ENCODE results near the gene PISD. TPM values are rescaled to one million over a fixed set of nuclear protein-coding genes. Genes with fewer than 3 reads are reported as not detected.

PISD gene
- total and polyA plus RNA-seq, 8 donors = 10.3 to 99.8 (median 24.7) TPM

DNA sequence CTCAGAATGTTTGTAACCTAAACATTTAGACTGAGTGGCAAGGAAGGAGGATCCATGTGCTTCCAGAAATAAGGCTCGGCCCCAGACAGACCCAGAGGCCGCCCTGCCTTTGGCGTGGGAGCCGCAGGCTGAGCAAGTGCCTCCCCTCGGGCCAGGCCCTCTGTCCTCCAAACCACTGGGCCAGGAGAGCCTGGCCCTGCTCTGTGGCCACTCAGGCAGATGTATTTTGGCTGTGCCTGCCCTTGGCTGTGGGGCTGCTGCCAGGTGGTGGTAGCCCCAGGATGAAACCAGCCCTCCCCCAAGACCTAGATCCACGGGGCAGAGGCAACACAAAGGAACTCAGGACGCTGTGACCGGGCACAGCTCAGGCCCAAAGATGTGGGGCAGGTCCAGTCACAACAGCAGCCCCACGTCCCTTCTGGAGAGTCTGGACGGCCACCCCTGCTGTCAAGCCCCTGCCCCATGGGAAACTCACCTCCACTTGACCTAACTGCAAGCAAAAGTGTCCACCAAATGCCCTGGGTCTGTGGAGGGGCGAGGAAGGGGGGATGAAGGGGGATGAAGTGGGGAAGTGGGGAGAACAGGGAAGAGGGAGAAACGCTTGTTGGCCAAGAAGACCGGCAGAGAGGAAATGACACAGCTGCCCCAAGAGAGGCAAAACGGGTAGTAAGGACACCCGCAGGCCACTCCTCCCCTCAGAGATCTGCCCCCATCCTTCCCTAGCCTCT is 24.0 kb downstream of the PISD start:
- 60 to 77% (median 71%) methylated on average over 13 to 15 of the region's 15 CpGs for WGBS, 5 donors
- H3K4me1 ChIP-seq = peaks cover 35 to 80% (median 57%) of the 10 kb centered on the region in 4 donors
- H3K36me3 ChIP-seq = peaks cover 0 to 13% (median 12%) of the 10 kb centered on the region in 4 donors
- DNase-seq = peak in 1 of 2 donors; percentile 18
- TF ChIP-seq, protein P1, sequence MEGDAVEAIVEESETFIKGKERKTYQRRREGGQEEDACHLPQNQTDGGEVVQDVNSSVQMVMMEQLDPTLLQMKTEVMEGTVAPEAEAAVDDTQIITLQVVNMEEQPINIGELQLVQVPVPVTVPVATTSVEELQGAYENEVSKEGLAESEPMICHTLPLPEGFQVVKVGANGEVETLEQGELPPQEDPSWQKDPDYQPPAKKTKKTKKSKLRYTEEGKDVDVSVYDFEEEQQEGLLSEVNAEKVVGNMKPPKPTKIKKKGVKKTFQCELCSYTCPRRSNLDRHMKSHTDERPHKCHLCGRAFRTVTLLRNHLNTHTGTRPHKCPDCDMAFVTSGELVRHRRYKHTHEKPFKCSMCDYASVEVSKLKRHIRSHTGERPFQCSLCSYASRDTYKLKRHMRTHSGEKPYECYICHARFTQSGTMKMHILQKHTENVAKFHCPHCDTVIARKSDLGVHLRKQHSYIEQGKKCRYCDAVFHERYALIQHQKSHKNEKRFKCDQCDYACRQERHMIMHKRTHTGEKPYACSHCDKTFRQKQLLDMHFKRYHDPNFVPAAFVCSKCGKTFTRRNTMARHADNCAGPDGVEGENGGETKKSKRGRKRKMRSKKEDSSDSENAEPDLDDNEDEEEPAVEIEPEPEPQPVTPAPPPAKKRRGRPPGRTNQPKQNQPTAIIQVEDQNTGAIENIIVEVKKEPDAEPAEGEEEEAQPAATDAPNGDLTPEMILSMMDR (IDR thresholded peaks at IDR 0.05) = no peak
- H3K27me3 ChIP-seq = no peaks in the 10 kb centered on the region
- no peaks in the 10 kb centered on the region for H3K9me3 ChIP-seq
- peak overlapping the region; percentile 48 to 87 (median 76) for H3K27ac ChIP-seq
- H3K4me3 ChIP-seq = peak overlapping the region; percentile 2 to 37 (median 30)
- intact Hi-C loops (cut with DNase I; ENCODE audit: low total_unique reads) = no loop called here

DNA sequence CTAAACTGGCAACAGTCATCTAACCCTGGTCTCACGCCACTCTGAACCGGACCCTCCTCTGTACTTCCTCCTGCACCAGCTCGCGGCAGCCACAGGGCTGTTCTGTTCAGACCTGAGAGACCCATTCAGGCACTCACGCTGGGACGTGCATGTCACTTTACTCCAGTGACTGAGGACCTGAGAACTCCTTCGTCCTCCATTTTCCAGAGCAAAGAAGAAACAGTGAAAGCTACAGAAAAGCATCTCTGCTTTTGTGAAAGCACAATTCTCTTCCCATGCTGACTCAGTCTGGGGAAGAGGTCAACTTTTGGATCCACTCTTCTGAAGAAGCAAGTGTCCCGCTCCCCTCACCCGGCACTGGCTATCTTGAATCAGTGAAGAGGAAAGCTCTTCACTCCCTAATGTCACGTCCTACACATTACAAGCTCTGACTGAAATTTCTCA is 24.5 kb downstream of the PISD start:
- no peaks in the 10 kb centered on the region for H3K9me3 ChIP-seq
- H3K27me3 ChIP-seq = no peaks in the 10 kb centered on the region
- H3K4me1 ChIP-seq = peaks cover 35 to 80% (median 58%) of the 10 kb centered on the region in 4 donors
- peak overlapping the region in 4 of 5 donors; percentile 64 to 87 (median 80) for H3K27ac ChIP-seq
- H3K4me3 ChIP-seq = peak overlapping the region in 3 of 4 donors; percentile 25 to 37 (median 35)
- intact Hi-C loops (cut with DNase I; ENCODE audit: low total_unique reads) = no loop called here
- no peak for TF ChIP-seq POLR2AphosphoS5 (IDR thresholded peaks at IDR 0.05)
- TF ChIP-seq, protein P1 (IDR thresholded peaks at IDR 0.05) = no peak
- TF ChIP-seq POLR2A (IDR thresholded peaks at IDR 0.05) = no peak
- TF ChIP-seq EP300 (IDR thresholded peaks at IDR 0.05) = no peak
- DNase-seq = peak in 1 of 2 donors; percentile 20
- WGBS, 5 donors = 65 to 76% (median 75%) methylated on average over 10 of the region's 10 CpGs
- peaks cover 0 to 10% (median 8%) of the 10 kb centered on the region in 4 donors for H3K36me3 ChIP-seq

DNA sequence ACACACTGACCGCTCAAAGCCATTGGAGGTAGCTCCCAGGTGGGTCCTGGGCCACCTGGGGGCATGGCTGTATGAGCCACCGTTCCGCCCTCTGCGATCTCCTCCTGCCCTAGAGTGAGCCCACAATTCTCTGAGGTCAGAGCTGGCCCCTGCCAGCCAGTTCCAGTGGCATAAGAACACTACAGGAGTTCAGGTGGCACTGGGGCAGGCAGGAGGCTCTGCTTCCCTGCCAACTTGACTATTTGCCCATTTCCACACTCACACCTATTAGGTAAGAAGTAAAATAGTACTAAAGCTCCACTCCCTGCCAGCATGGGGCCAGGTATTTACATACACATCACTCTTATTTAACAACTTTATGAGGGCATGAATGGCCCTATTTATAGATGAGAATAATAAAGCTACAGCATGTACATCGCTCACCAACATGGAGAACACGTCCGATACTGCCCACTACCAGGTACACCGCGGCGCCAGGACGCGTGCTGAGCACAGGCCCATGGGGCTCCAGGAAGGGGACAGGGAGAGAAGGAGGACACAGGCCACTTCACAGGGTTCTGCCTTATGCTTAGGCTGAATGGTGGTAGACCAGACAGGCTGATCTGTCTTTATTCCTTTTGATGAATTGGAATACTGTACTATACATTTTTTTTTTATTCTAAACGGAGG is 26.2 kb downstream of the PISD start:
- Histone ChIP-seq H3K4me1 (peaks cover 41 to 86% (median 68%) of the 10 kb centered on the region in 4 donors), H3K4me3 (no peak overlapping the region), H3K27ac (peak overlapping the region; percentile 70 to 85 (median 75)), H3K9me3 (no peaks in the 10 kb centered on the region), H3K27me3 (no peaks in the 10 kb centered on the region), H3K36me3 (no peaks in the 10 kb centered on the region)
- peak; percentile 60 to 86 for DNase-seq
- 39 to 74% (median 69%) methylated on average over 13 of the region's 13 CpGs for WGBS, 5 donors
- no peak for TF ChIP-seq POLR2AphosphoS5 (IDR thresholded peaks at IDR 0.05)
- no peak for TF ChIP-seq EP300 (IDR thresholded peaks at IDR 0.05)
- TF ChIP-seq, protein P1 (IDR thresholded peaks at IDR 0.05) = no peak
- TF ChIP-seq POLR2A (IDR thresholded peaks at IDR 0.05) = no peak
- intact Hi-C loops (cut with DNase I; ENCODE audit: low total_unique reads) = no loop called here

DNA sequence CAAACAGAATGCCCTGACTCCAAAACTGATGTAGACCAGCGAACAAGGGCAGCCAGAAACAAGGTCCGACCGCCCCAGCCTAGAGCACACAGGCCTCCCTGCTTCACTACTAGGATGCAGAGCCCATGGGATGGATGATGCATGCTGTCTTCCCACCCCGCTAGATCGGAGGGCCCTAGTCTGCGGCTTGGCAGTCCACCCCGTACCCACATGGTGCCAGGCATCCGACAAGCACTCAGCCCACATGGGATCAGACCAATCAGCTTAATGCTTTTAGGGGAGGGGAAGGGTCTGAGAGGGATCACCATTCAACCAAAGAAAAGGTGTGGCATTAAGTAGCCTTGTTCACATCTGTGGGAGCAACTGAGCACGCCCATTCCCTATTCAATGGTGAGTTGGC is 30.6 kb downstream of the PISD start:
- H3K27me3 ChIP-seq = no peaks in the 10 kb centered on the region
- H3K4me3 ChIP-seq = peak overlapping the region; percentile 66 to 81 (median 79)
- DNase-seq = no peak
- peaks cover 0 to 6% (median 0%) of the 10 kb centered on the region in 4 donors for H3K36me3 ChIP-seq
- peaks cover 52 to 85% (median 76%) of the 10 kb centered on the region in 4 donors for H3K4me1 ChIP-seq
- intact Hi-C loops (cut with DNase I; ENCODE audit: low total_unique reads) = loop anchor here (5.0 kb wide), 1 partner anchor 69 kb away; no protein-coding TSS in a partner anchor
- no peaks in the 10 kb centered on the region for H3K9me3 ChIP-seq
- 77 to 88% (median 81%) methylated on average over 9 of the region's 9 CpGs for WGBS, 5 donors
- TF ChIP-seq EP300 (IDR thresholded peaks at IDR 0.05) (no peak), POLR2A (IDR thresholded peaks at IDR 0.05) (no peak), POLR2AphosphoS5 (IDR thresholded peaks at IDR 0.05) (no peak)
- TF ChIP-seq, protein P1 (IDR thresholded peaks at IDR 0.05) = no peak
- peak overlapping the region; percentile 80 to 93 (median 91) for H3K27ac ChIP-seq

Measured in stomach (tissue), 9 donors.